GM19023 (cell line): ENCODE measurements around the gene KCNG4.

ENCODE experiments used
- ATAC-seq: cut with Tn5 transposase; IDR thresholded peaks from one replicate; pipeline ENCODE4 v1.9.1; 2021; ENCODE audit warnings: mild to moderate bottlenecking, moderate library complexity; ENCODE audit not compliant: unreplicated experiment

Gene KCNG4

GRCh38 chr16:84266451-84266850 is 26.6 kb upstream of the KCNG4 start:
- ATAC-seq, result no peak

- no peak for ATAC-seq
These were observed 23.1 kb upstream of the KCNG4 start for GRCh38 chr16:84262939-84263338.

GRCh38 chr16:84262031-84262430 is 22.2 kb upstream of the KCNG4 start:
- no peak for ATAC-seq

DNA sequence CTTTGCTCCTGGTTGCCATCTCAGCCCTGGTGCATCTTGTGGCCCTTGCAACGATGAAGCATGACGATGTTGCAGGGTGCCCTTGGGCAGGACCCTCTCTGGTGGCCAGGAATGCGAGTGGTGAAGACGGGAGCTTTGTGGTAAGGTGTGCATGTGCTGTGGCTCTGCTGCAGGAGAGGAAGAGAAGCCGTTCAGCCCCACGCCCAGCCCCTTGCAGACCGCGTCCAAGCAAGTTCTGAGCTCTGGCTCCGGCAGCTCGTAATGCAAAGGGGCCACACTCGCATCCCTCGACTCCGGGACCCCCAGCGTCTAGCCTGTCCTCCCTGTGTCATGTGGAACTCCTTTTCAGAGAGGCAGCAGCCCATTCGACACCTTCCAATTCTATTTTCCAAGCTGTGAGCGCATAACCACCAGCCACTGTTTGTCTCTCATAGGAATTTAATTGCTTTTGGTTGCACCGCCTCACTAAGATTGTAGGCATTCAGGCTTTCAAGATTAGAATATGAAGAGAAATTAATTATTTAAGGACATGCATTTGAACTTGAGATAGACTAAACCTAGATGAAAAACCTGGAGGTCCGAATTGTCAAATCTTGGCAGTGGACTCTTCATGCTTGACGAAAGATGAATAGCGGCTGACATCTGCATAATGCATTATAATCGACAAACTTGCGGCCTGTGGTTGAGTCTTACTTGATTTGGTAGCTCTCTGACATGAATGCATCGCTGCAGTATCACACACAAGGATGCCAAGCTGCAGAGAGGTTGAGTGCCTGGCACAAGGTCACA is 21.1 kb upstream of the KCNG4 start:
- ATAC-seq, result no peak

- no peak for ATAC-seq
These were observed 19.9 kb upstream of the KCNG4 start for GRCh38 chr16:84259691-84260090.

- no peak for ATAC-seq
These were observed 18.5 kb upstream of the KCNG4 start for GRCh38 chr16:84258266-84258665.

- ATAC-seq, result no peak
These were observed 15.4 kb upstream of the KCNG4 start for GRCh38 chr16:84255050-84255810.

DNA sequence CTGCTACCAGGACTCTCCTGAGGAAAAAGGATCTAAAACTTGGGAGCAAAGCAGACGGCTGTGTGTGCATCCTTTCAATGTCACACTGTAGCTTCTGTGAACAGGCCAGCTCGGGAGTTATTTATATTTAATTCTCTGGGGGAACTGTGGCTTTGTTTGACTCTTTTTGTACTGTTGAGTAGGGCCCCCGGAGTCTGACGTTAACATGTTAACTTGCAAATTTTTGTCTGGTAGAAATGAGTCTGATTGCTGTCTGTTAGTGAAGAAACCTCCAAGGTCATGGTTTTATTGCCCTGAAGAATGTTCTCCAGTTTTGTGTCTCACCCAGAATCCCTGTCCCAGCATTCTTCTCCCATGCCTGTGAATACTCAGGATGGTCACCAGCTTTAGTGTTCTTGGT is 14.2 kb upstream of the KCNG4 start:
- no peak for ATAC-seq

- no peak for ATAC-seq
These were observed 13.4 kb upstream of the KCNG4 start for GRCh38 chr16:84253173-84253572.

DNA sequence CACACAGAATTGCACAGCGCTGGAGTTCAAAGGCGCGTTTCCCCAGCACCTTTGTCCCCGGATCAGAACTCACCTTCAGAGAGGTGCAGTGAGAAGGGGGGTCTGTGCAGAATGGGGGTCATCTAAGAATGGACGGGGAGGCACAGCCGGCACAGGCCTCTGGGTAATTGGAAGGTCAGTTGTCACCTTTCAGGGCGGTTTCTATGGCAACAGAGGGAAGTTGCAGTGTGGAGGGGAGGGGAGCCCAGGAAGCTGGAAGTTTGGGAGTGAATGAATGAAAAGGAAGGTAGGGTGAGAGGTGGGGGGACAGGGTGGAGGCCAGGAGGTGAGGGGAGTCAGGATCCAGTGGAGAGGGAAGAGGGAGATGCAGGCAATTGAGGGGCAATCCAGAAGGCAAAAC is 12.4 kb upstream of the KCNG4 start:
- no peak for ATAC-seq

DNA sequence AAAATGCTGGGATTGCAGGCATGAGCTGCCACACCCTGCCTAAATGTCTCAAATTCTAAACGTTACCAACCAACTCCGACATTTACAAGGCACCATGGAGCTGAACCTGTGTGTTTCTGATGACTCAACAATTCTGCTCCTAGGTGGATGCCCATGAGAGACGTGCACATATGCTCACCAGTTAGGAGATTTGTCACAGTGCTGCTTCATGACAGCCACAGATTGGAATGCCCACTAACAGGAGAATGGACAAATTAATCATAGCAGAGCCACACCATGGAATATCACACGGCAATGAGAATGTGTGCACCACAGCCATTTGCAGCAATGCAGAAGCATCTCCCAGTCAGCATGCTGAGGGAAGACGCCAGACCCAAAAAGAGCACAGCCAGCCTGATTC is 8.0 kb upstream of the KCNG4 start:
- ATAC-seq, result no peak

DNA sequence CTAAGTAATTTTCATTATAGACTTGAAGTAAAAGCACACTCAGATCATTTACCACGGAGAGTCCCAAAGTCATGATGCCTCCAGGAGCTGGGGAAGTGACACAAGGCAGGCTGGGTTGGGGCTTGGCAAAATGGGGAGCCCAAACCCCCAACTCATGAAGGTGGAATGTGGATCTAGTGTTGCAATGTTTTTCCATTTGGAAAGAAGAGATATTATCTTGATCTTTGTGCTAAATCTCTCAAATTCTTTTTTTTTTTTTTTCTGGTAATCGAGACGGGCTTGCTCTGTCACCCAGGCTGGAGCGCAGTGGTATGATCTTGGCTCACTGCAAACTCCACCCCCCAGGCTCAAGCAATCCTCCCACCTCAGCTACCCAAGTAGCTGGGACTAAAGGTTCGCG is 7.5 kb upstream of the KCNG4 start:
- no peak for ATAC-seq

- ATAC-seq, result no peak
These were observed 6.9 kb upstream of the KCNG4 start for GRCh38 chr16:84246679-84247077.

- no peak for ATAC-seq
These were observed 6.3 kb upstream of the KCNG4 start for GRCh38 chr16:84245956-84246678.

DNA sequence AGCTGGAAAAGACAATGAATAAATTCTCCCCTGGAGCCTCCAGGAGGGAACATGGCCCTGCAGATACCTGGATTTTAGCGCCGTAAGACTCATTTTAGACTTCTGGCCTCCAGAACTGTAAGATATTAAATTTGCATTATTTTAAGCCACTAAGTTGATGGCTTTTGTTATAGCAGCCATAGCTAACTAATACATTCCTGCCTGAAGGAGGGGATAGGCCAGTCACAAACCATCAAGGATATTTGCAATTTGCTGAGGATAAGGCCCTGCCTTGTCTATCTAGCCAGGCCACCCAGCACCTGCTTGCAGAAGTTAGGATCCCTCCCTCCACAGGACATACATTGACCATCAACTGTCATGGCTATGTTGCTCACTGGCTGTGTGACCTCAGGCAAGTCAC is 4.9 kb upstream of the KCNG4 start:
- no peak for ATAC-seq

DNA sequence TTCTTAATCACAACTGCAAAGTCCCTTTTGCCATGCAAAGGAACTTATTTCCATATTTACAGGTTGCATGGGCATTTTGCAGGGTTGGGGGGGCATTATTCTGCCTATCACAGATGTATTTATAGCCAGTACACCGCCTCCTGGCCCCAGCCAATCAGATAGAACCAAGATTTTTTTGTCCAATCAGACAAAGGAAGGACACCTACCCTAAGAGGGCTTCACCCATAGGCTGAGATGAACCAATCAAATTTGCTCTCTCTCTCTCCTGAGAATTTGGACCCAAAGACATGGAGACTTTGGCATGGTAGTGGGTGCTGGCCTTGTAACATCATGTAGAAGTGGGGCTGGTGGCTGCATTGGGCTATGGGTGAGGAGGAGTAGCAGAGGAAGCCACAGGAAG is 3.9 kb upstream of the KCNG4 start:
- no peak for ATAC-seq

DNA sequence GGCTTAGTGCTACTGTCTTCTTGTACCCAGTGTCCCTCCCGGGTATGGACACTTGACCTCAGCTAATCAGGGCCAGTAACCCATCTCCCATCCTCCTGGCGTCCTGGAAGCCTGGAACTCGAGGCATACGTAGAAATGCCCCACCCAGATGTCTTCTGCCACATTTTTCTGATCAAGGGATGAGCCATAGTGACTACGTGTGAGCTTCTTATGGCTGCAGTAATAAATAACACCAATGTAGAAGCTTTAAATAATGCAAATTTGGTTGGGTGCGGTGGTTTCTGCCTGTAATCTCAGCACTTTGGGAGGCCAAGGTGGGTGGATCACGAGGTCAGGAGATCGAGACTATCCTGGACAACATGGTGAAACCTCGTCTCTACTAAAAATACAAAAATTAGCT is 3.0 kb upstream of the KCNG4 start:
- ATAC-seq, result no peak

GRCh38 chr16:84241778-84242177 is 2.0 kb upstream of the KCNG4 start:
- ATAC-seq, result no peak

DNA sequence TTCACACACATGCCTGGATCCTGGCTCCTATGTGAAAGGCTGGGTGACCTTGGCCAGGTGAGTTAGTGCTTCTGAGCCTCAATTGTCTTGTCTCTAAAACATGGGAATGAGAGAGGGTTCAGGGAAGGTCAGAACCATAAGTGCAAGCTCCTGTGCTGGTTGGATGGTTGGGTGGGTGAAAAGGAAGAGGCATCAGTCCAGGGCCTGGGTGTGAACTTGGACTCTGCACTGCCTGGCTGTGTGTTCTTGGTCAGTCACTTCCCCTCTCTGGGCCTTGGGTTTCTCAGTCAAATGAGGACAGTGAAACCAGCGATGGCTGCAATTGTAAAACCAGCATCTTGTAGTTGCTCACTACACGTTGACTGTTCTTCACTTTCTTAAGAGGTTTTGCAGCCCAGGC is 643 bp upstream of the KCNG4 start:
- no peak for ATAC-seq

GRCh38 chr16:84239141-84239769 is 557 bp downstream of the KCNG4 start:
- no peak for ATAC-seq

DNA sequence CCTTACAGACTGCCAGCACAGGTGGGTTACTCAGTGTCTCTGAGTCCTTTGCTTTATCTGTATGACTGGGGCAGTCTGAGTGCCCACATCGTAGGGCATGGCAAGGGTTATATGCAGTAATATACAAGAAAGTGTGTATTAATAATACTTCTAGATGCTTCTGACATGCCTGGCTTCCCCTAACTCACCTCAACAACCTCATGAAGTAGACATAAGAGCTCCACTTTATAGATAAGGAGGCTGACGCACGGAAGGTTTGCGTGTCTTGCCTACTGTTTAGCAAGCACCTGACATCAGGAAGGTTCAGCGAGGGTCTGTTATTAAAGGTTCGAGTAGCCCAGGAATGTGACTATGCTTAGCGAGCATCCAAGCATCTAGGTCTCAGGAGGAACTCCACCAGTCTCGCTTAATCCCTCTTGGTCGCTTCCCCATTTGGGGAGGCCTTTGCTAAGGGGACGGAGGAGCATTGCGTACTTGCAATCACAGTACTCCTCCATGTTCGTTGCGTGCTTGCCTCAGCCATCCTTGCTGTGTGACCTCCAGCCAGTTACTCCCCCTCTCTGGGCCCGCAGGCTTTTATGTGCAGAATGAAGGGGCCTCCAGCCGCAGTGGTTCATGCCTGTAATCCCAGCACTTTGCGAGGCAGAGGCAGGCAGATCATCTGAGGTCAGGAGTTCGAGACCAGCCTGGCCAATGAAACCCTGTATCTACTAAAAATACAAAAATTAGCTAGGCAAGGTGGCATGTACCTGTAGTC is 1.6 kb downstream of the KCNG4 start:
- no peak for ATAC-seq
